ENCODE measurements around the gene DGKI. TPM values are rescaled to one million over a fixed set of nuclear protein-coding genes. Genes with fewer than 3 reads are reported as not detected.

The DGKI gene
- total RNA-seq, 4 donors from 2014 or later = 0.42 to 6.2 (median 2.0) TPM

- Histone ChIP-seq H3K9me3 (no peaks in the 10 kb centered on the region), H3K36me3 (no peaks in the 10 kb centered on the region), H3K4me3 (no peak overlapping the region), H3K27ac (no peak overlapping the region), H3K27me3 (no peaks in the 10 kb centered on the region), H3K4me1 (no peaks in the 10 kb centered on the region)
- WGBS = 93% methylated on average over 2 of the region's 2 CpGs
- DNase-seq (ENCODE audit: low spot score in 2 of 2) = no peak
- no peak for TF ChIP-seq CTCF (IDR thresholded peaks at IDR 0.05)
- TF ChIP-seq EP300 (IDR thresholded peaks at IDR 0.05) = no peak
- TF ChIP-seq POLR2A (IDR thresholded peaks at IDR 0.05) = no peak
- TF ChIP-seq POLR2AphosphoS5 (IDR thresholded peaks at IDR 0.05) = no peak
Observed at GRCh38 chr7:137762334-137762733, 84.4 kb downstream of the DGKI start.

DNA sequence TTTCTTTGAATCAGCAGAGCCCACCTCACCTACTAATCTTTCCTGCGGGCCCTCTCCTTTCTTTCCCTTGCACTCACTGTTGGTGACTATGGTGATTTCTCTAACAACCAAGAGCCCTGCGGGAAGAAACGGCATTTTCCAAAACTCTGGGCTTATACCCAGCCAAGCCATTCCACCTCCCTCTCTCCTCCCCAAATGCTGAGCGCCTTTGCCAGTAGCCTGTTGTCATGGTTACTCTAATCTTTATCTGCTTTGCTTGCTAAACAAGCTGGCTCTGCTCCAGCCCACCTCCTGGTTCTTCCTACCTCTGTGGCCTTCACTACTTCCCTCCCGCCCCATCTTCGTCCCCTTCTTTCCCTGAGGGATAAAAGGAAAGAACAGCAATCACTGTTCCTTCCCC is 86.7 kb downstream of the DGKI start:
- peaks cover 2% of the 10 kb centered on the region for H3K4me1 ChIP-seq
- no peak for DNase-seq (ENCODE audit: low spot score in 2 of 2)
- H3K9me3 ChIP-seq = no peaks in the 10 kb centered on the region
- H3K36me3 ChIP-seq = no peaks in the 10 kb centered on the region
- TF ChIP-seq CTCF (IDR thresholded peaks at IDR 0.05) = no peak
- 38% methylated on average over 6 of the region's 6 CpGs for WGBS
- H3K27ac ChIP-seq = no peak overlapping the region
- H3K4me3 ChIP-seq = no peak overlapping the region
- no peaks in the 10 kb centered on the region for H3K27me3 ChIP-seq

DNA sequence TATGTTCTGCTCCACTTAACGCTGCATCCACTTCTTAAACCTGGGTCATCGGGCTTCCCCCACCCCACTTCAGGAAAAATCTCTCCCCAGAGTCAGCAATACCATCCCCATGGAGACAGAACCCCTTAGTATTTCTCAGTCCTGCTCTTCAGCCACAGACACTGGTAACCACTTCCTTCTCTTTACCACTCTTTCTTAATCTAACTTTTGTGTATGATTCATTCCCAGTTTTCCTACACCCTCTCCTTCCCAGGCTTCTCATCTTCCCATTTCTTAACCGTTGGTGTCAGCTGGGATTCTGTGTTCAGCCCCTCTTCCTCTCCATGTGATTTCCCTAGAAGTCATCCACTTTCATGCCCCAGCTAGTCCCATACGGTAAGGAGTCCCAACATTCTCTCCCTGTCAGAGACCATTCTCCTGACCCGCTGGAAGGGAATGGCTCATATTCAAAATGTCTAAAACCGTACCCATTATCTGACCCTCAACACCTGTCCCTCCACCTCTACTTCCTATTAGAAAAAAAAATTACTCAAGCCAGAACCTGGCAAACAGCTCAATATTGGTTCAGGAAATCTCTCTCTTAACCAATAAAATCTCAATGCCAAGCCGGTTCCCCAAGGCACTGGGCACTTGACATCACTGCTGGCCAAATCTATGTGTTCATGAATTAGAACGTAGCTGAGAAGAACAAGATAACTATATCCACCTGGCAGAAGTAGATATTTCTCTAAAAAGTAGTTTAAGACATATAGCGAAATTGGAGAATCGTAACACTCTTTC is 89.4 kb downstream of the DGKI start:
- WGBS = 83% methylated on average over 10 of the region's 10 CpGs
- DNase-seq (ENCODE audit: low spot score in 2 of 2) = no peak
- no peak for TF ChIP-seq POLR2AphosphoS5 (IDR thresholded peaks at IDR 0.05)
- no peak for TF ChIP-seq EP300 (IDR thresholded peaks at IDR 0.05)
- TF ChIP-seq CTCF (IDR thresholded peaks at IDR 0.05) = no peak
- TF ChIP-seq POLR2A (IDR thresholded peaks at IDR 0.05) = no peak
- no peak overlapping the region for H3K27ac ChIP-seq
- H3K4me3 ChIP-seq = no peak overlapping the region
- H3K9me3 ChIP-seq = no peaks in the 10 kb centered on the region
- no peaks in the 10 kb centered on the region for H3K27me3 ChIP-seq
- H3K36me3 ChIP-seq = no peaks in the 10 kb centered on the region
- H3K4me1 ChIP-seq = peaks cover 13% of the 10 kb centered on the region

- no peak for TF ChIP-seq POLR2A (IDR thresholded peaks at IDR 0.05)
- no peak for TF ChIP-seq EP300 (IDR thresholded peaks at IDR 0.05)
- no peak for TF ChIP-seq CTCF (IDR thresholded peaks at IDR 0.05)
- no peak for TF ChIP-seq POLR2AphosphoS5 (IDR thresholded peaks at IDR 0.05)
- Histone ChIP-seq H3K27ac (peak overlapping the region; percentile 4), H3K4me3 (no peak overlapping the region), H3K36me3 (no peaks in the 10 kb centered on the region), H3K27me3 (no peaks in the 10 kb centered on the region), H3K9me3 (no peaks in the 10 kb centered on the region), H3K4me1 (peaks cover 13% of the 10 kb centered on the region)
- WGBS = 26% methylated on average over 5 of the region's 5 CpGs
- no peak for DNase-seq (ENCODE audit: low spot score in 2 of 2)
Observed at GRCh38 chr7:137755846-137756651, 90.7 kb downstream of the DGKI start.

- H3K4me3 ChIP-seq = no peak overlapping the region
- H3K27me3 ChIP-seq = no peaks in the 10 kb centered on the region
- H3K27ac ChIP-seq = no peak overlapping the region
- no peak for TF ChIP-seq CTCF (IDR thresholded peaks at IDR 0.05)
- TF ChIP-seq POLR2AphosphoS5 (IDR thresholded peaks at IDR 0.05) = no peak
- TF ChIP-seq POLR2A (IDR thresholded peaks at IDR 0.05) = no peak
- no peak for TF ChIP-seq EP300 (IDR thresholded peaks at IDR 0.05)
- DNase-seq (ENCODE audit: low spot score in 2 of 2) = no peak
- H3K36me3 ChIP-seq = no peaks in the 10 kb centered on the region
- no peaks in the 10 kb centered on the region for H3K9me3 ChIP-seq
- 49% methylated on average over 4 of the region's 4 CpGs for WGBS
- H3K4me1 ChIP-seq = peaks cover 13% of the 10 kb centered on the region
Observed at GRCh38 chr7:137755427-137755826, 91.3 kb downstream of the DGKI start.

Data from suprapubic skin (tissue), 4 donors.